ENCODE measurements around the gene FCRL5.
"Not testable (repeated sequence)": the region's sequence is repeated elsewhere in the genome, so short reads cannot be mapped to it uniquely, and the experiment has no call there.

FCRL5 gene

GRCh38 chr1:157487504-157487903 lies 64.8 kb downstream of the FCRL5 start:
- Histone ChIP-seq H3K4me3 (no peak overlapping the region), H3K9me3 (ENCODE audit: low read depth, low read length) (no peaks in the 10 kb centered on the region), H3K9ac (ENCODE audit: insufficient read length) (no peak overlapping the region), H3K27ac (no peak overlapping the region), H3K36me3 (ENCODE audit: insufficient read depth, low read length) (no peaks in the 10 kb centered on the region)
- no peak for DNase-seq (ENCODE audit: low read depth, low spot score)
- TF ChIP-seq FOXP2 (optimal IDR thresholded peaks at IDR 0.05; ENCODE audit: control extremely low read depth, extremely low read length, insufficient read depth) (no peak), POLR2AphosphoS5 (IDR thresholded peaks at IDR 0.05; ENCODE audit: borderline replicate concordance, low read depth, low read length) (no peak), EZH2 (IDR thresholded peaks at IDR 0.05) (no peak)

- Histone ChIP-seq H3K27ac (no peak overlapping the region), H3K9me3 (ENCODE audit: low read depth, low read length) (no peaks in the 10 kb centered on the region), H3K9ac (ENCODE audit: insufficient read length) (no peak overlapping the region), H3K4me3 (no peak overlapping the region), H3K36me3 (ENCODE audit: insufficient read depth, low read length) (no peaks in the 10 kb centered on the region)
- TF ChIP-seq EZH2 (IDR thresholded peaks at IDR 0.05) (no peak), POLR2AphosphoS5 (IDR thresholded peaks at IDR 0.05; ENCODE audit: borderline replicate concordance, low read depth, low read length) (no peak), FOXP2 (optimal IDR thresholded peaks at IDR 0.05; ENCODE audit: control extremely low read depth, extremely low read length, insufficient read depth) (no peak)
- DNase-seq (ENCODE audit: low read depth, low spot score) = no peak
Measured at GRCh38 chr1:157487096-157487495, 65.2 kb downstream of the FCRL5 start.

GRCh38 chr1:157486400-157486799 lies 65.9 kb downstream of the FCRL5 start:
- not testable (repeated sequence) for H3K27ac ChIP-seq; H3K4me3 ChIP-seq; H3K9ac ChIP-seq (ENCODE audit: insufficient read length); H3K9me3 ChIP-seq (ENCODE audit: low read depth, low read length); DNase-seq (ENCODE audit: low read depth, low spot score); H3K36me3 ChIP-seq (ENCODE audit: insufficient read depth, low read length)

GRCh38 chr1:157485793-157486192 lies 66.5 kb downstream of the FCRL5 start:
- no peak for DNase-seq (ENCODE audit: low read depth, low spot score)
- Histone ChIP-seq H3K27ac (no peak overlapping the region), H3K9ac (ENCODE audit: insufficient read length) (no peak overlapping the region), H3K36me3 (ENCODE audit: insufficient read depth, low read length) (no peaks in the 10 kb centered on the region), H3K9me3 (ENCODE audit: low read depth, low read length) (no peaks in the 10 kb centered on the region), H3K4me3 (no peak overlapping the region)
- no peak for TF ChIP-seq EZH2 (IDR thresholded peaks at IDR 0.05)
- no peak for TF ChIP-seq FOXP2 (optimal IDR thresholded peaks at IDR 0.05; ENCODE audit: control extremely low read depth, extremely low read length, insufficient read depth)
- TF ChIP-seq POLR2AphosphoS5 (IDR thresholded peaks at IDR 0.05; ENCODE audit: borderline replicate concordance, low read depth, low read length) = no peak

GRCh38 chr1:157484573-157484972 lies 67.7 kb downstream of the FCRL5 start:
- TF ChIP-seq POLR2AphosphoS5 (IDR thresholded peaks at IDR 0.05; ENCODE audit: borderline replicate concordance, low read depth, low read length) (no peak), EZH2 (IDR thresholded peaks at IDR 0.05) (no peak), FOXP2 (optimal IDR thresholded peaks at IDR 0.05; ENCODE audit: control extremely low read depth, extremely low read length, insufficient read depth) (no peak)
- Histone ChIP-seq H3K36me3 (ENCODE audit: insufficient read depth, low read length) (no peaks in the 10 kb centered on the region), H3K4me3 (no peak overlapping the region), H3K27ac (no peak overlapping the region), H3K9ac (ENCODE audit: insufficient read length) (no peak overlapping the region), H3K9me3 (ENCODE audit: low read depth, low read length) (no peaks in the 10 kb centered on the region)
- no peak for DNase-seq (ENCODE audit: low read depth, low spot score)

GRCh38 chr1:157483635-157484034 lies 68.7 kb downstream of the FCRL5 start:
- H3K9me3 ChIP-seq (ENCODE audit: low read depth, low read length) = no peaks in the 10 kb centered on the region
- TF ChIP-seq EZH2 (IDR thresholded peaks at IDR 0.05) = no peak
- no peak for TF ChIP-seq FOXP2 (optimal IDR thresholded peaks at IDR 0.05; ENCODE audit: control extremely low read depth, extremely low read length, insufficient read depth)
- TF ChIP-seq POLR2AphosphoS5 (IDR thresholded peaks at IDR 0.05; ENCODE audit: borderline replicate concordance, low read depth, low read length) = no peak
- H3K27ac ChIP-seq = no peak overlapping the region
- no peak overlapping the region for H3K4me3 ChIP-seq
- no peak overlapping the region for H3K9ac ChIP-seq (ENCODE audit: insufficient read length)
- no peaks in the 10 kb centered on the region for H3K36me3 ChIP-seq (ENCODE audit: insufficient read depth, low read length)
- no peak for DNase-seq (ENCODE audit: low read depth, low spot score)

GRCh38 chr1:157482717-157483116 lies 69.6 kb downstream of the FCRL5 start:
- H3K4me3 ChIP-seq = no peak overlapping the region
- TF ChIP-seq FOXP2 (optimal IDR thresholded peaks at IDR 0.05; ENCODE audit: control extremely low read depth, extremely low read length, insufficient read depth) (no peak), POLR2AphosphoS5 (IDR thresholded peaks at IDR 0.05; ENCODE audit: borderline replicate concordance, low read depth, low read length) (no peak), EZH2 (IDR thresholded peaks at IDR 0.05) (no peak)
- no peak for DNase-seq (ENCODE audit: low read depth, low spot score)
- no peak overlapping the region for H3K9ac ChIP-seq (ENCODE audit: insufficient read length)
- no peak overlapping the region for H3K27ac ChIP-seq
- no peaks in the 10 kb centered on the region for H3K9me3 ChIP-seq (ENCODE audit: low read depth, low read length)
- no peaks in the 10 kb centered on the region for H3K36me3 ChIP-seq (ENCODE audit: insufficient read depth, low read length)

GRCh38 chr1:157482174-157482573 lies 70.1 kb downstream of the FCRL5 start:
- no peak overlapping the region for H3K4me3 ChIP-seq
- no peak for DNase-seq (ENCODE audit: low read depth, low spot score)
- no peaks in the 10 kb centered on the region for H3K36me3 ChIP-seq (ENCODE audit: insufficient read depth, low read length)
- TF ChIP-seq POLR2AphosphoS5 (IDR thresholded peaks at IDR 0.05; ENCODE audit: borderline replicate concordance, low read depth, low read length) (no peak), FOXP2 (optimal IDR thresholded peaks at IDR 0.05; ENCODE audit: control extremely low read depth, extremely low read length, insufficient read depth) (no peak), EZH2 (IDR thresholded peaks at IDR 0.05) (no peak)
- H3K9ac ChIP-seq (ENCODE audit: insufficient read length) = no peak overlapping the region
- no peak overlapping the region for H3K27ac ChIP-seq
- no peaks in the 10 kb centered on the region for H3K9me3 ChIP-seq (ENCODE audit: low read depth, low read length)

- Histone ChIP-seq H3K9ac (ENCODE audit: insufficient read length) (no peak overlapping the region), H3K27ac (no peak overlapping the region), H3K36me3 (ENCODE audit: insufficient read depth, low read length) (no peaks in the 10 kb centered on the region), H3K9me3 (ENCODE audit: low read depth, low read length) (no peaks in the 10 kb centered on the region), H3K4me3 (no peak overlapping the region)
- DNase-seq (ENCODE audit: low read depth, low spot score) = no peak
- TF ChIP-seq EZH2 (IDR thresholded peaks at IDR 0.05) (no peak), FOXP2 (optimal IDR thresholded peaks at IDR 0.05; ENCODE audit: control extremely low read depth, extremely low read length, insufficient read depth) (no peak)
Measured at GRCh38 chr1:157478030-157478429, 74.3 kb downstream of the FCRL5 start.

Data from SK-N-MC (cell line).